HCT116 (cell line): ENCODE data around the gene CEP41.

Experiments used
- CTCF ChIP-seq, 3 experiments: fragments of 200-600 bp in 1 of 3; sonication (generic) in 1 of 3; IDR thresholded peaks in 2 of 3; conservative IDR thresholded peaks in 1 of 3; 2 replicates each; pipeline ENCODE4 v1.5.1; 2012 to 2017; ENCODE audit warnings: low read depth in 2 of 3, low read length in 2 of 3, antibody characterized with exemption in 1 of 3, borderline replicate concordance in 1 of 3, control low read depth in 1 of 3, mild to moderate bottlenecking in 1 of 3, mixed read lengths in 1 of 3, mixed run types in 1 of 3, moderate library complexity in 1 of 3; ENCODE audit not compliant: insufficient read depth in 1 of 3
- EZH2phosphoT487 ChIP-seq: fragments of 200-600 bp; IDR thresholded peaks from 2 replicates; pipeline ENCODE4 v1.6.1; 2018; ENCODE audit warnings: antibody characterized with exemption, borderline replicate concordance
- POLR2A ChIP-seq: IDR thresholded peaks from 2 replicates; pipeline ENCODE4 v1.7.0; 2011; ENCODE audit warnings: borderline replicate concordance; ENCODE audit not compliant: insufficient read depth, insufficient read length; ENCODE audit errors: extremely low read depth
- POLR2AphosphoS5 ChIP-seq: IDR thresholded peaks from 2 replicates; pipeline ENCODE4 v1.6.1; 2011; ENCODE audit warnings: mild to moderate bottlenecking, low read depth, low read length, moderate library complexity

- TF ChIP-seq CTCF (IDR thresholded peaks at IDR 0.05 in 2 of 3, conservative IDR thresholded peaks at IDR 0.05 in 1 of 3; ENCODE audit: borderline replicate concordance in 1 of 3, insufficient read depth in 1 of 3, low read depth in 2 of 3, low read length in 2 of 3) (no peak), POLR2A (no peak), POLR2AphosphoS5 (no peak), EZH2phosphoT487 (no peak)
Measured at GRCh38 chr7:130386876-130387275, 53.9 kb downstream of the CEP41 start.
